Keratinocyte (primary cell): ENCODE results near the gene GBP5. TPM values are rescaled to one million over a fixed set of nuclear protein-coding genes. Genes with fewer than 3 reads are reported as not detected.

Experiments used
- DNase-seq: peaks from one replicate; pipeline ENCODE4 v3.0.0-alpha.2; 2011; ENCODE audit warnings: low read depth, missing footprints, low spot score
- FAIRE-seq: peaks from 2 replicates; lab custom pipeline; 2011; peaks lifted over from hg19 to GRCh38; lab: Jason Lieb, UNC
- H2AFZ ChIP-seq: 2 replicates; pipeline ENCODE4 v1.6.0; 2012; ENCODE audit warnings: low read length, control low read depth, inconsistent platforms; ENCODE audit not compliant: control insufficient read depth
- H3K27ac ChIP-seq: 2 replicates; pipeline ENCODE4 v1.5.1; 2011; ENCODE audit warnings: low read length; ENCODE audit not compliant: control insufficient read depth, insufficient read depth
- H3K27me3 ChIP-seq: 3 replicates; pipeline ENCODE4 v1.6.0; 2011; ENCODE audit warnings: low read length; ENCODE audit not compliant: control insufficient read depth, insufficient read depth; ENCODE audit errors: extremely low read depth
- H3K36me3 ChIP-seq, 2 experiments: 2 replicates in 1 of 2; 3 replicates in 1 of 2; pipeline ENCODE4 v1.5.1; 2011; ENCODE audit warnings: low read length in 2 of 2, mild to moderate bottlenecking in 1 of 2; ENCODE audit not compliant: control insufficient read depth in 2 of 2, insufficient read depth in 2 of 2; ENCODE audit errors: extremely low read depth in 1 of 2
- H3K4me1 ChIP-seq: 3 replicates; pipeline ENCODE4 v1.5.1; 2011; ENCODE audit warnings: low read length; ENCODE audit not compliant: control insufficient read depth, insufficient read depth; ENCODE audit errors: extremely low read depth
- H3K4me2 ChIP-seq: 3 replicates; pipeline ENCODE4 v1.6.0; 2011; ENCODE audit warnings: low read depth, low read length; ENCODE audit not compliant: control insufficient read depth, insufficient read depth; ENCODE audit errors: extremely low read depth
- H3K4me3 ChIP-seq, 3 experiments: fragments of 200-600 bp in 1 of 3; sonication (generic) in 1 of 3; 2 replicates in 2 of 3; 3 replicates in 1 of 3; pipeline ENCODE4 v1.5.1; 2011 to 2016; ENCODE audit warnings: low read length in 3 of 3, mild to moderate bottlenecking in 3 of 3, control low read depth in 2 of 3, inconsistent platforms in 1 of 3, low read depth in 1 of 3, mixed read lengths in 1 of 3, mixed run types in 1 of 3, moderate library complexity in 1 of 3; ENCODE audit not compliant: control insufficient read depth in 2 of 3, insufficient read depth in 2 of 3; ENCODE audit errors: extremely low read depth in 1 of 3
- H3K79me2 ChIP-seq: 2 replicates; pipeline ENCODE4 v1.6.0; 2012; ENCODE audit warnings: low read length; ENCODE audit not compliant: control insufficient read depth, insufficient read depth
- H3K9ac ChIP-seq: 3 replicates; pipeline ENCODE4 v1.6.0; 2011; ENCODE audit warnings: low read length; ENCODE audit not compliant: control insufficient read depth, insufficient read depth; ENCODE audit errors: extremely low read depth
- H3K9me1 ChIP-seq: 3 replicates; pipeline ENCODE4 v1.6.0; 2011; ENCODE audit warnings: low read length; ENCODE audit not compliant: control insufficient read depth, insufficient read depth; ENCODE audit errors: extremely low read depth
- H3K9me3 ChIP-seq: 2 replicates; pipeline ENCODE4 v1.5.1; 2012; ENCODE audit warnings: low read depth, low read length; ENCODE audit not compliant: control insufficient read depth
- H4K20me1 ChIP-seq: 3 replicates; pipeline ENCODE4 v1.6.0; 2011; ENCODE audit warnings: low read length; ENCODE audit not compliant: control insufficient read depth, insufficient read depth; ENCODE audit errors: extremely low read depth
- CTCF ChIP-seq, 3 experiments: IDR thresholded peaks in 1 of 3; conservative IDR thresholded peaks in 1 of 3; optimal IDR thresholded peaks in 1 of 3; 2 replicates in 2 of 3; 3 replicates in 1 of 3; pipeline versions ENCODE3 to v1.5.1; 2011; ENCODE audit warnings: low read length in 3 of 3, mild to moderate bottlenecking in 3 of 3, moderate library complexity in 2 of 3, control low read depth in 1 of 3, inconsistent platforms in 1 of 3; ENCODE audit not compliant: insufficient read depth in 2 of 3; ENCODE audit errors: extremely low read depth in 1 of 3
- EZH2 ChIP-seq: IDR thresholded peaks from one replicate; pipeline ENCODE4 v1.6.1; 2012; ENCODE audit warnings: inconsistent platforms, mild to moderate bottlenecking, low read length, moderate library complexity
- dilution Hi-C: fragments of 300-500 bp; cut with MboI; formaldehyde crosslinking; loops from one replicate; pipeline ENCODE4 v1.7.0; 2020; ENCODE audit warnings: low sequenced_read_pairs; ENCODE audit not compliant: extremely low pct_ligation_motif_present
- polyA plus RNA-seq, 5 experiments: library from polyadenylated mRNA; depleted of rRNA in 3 of 5; stranded (reverse) in 3 of 5; stranded (forward) in 1 of 5; unstranded in 1 of 5; fragments of >200 nt; gene quantifications; 1 replicate in 1 of 5; 2 replicates in 3 of 5; 3 replicates in 1 of 5; pipeline versions ENCODE4 v1.2.1 to v1.2.3, GENCODE V29; 2011 to 2012; ENCODE audit warnings: missing spikeins in 2 of 5, low read depth in 1 of 5, low replicate concordance in 1 of 5

Gene GBP5
- polyA plus RNA-seq, 1 donor (not counting 4 experiments of a cell fraction or from before 2014, with no cell fraction given): 0.03 TPM

GRCh38 chr1:89287181-89288050 is 14.8 kb upstream of the GBP5 start:
- Histone ChIP-seq H3K4me3 (no peak overlapping the region), H3K9me1 (no peaks in the 10 kb centered on the region), H3K9ac (no peak overlapping the region), H3K79me2 (no peaks in the 10 kb centered on the region), H3K4me2 (no peak overlapping the region), H4K20me1 (no peaks in the 10 kb centered on the region), H3K27me3 (no peaks in the 10 kb centered on the region), H3K9me3 (no peaks in the 10 kb centered on the region), H3K36me3 (no peaks in the 10 kb centered on the region), H2AFZ (no peak overlapping the region), H3K27ac (no peak overlapping the region), H3K4me1 (no peaks in the 10 kb centered on the region)
- no peak for DNase-seq
- TF ChIP-seq CTCF (optimal IDR thresholded peaks at IDR 0.05 in 1 of 3, IDR thresholded peaks at IDR 0.05 in 1 of 3, conservative IDR thresholded peaks at IDR 0.05 in 1 of 3; ENCODE audit: extremely low read depth in 1 of 3, insufficient read depth in 2 of 3, low read length in 3 of 3): no peak
- TF ChIP-seq EZH2: no peak
- dilution Hi-C loops: no loop called here
- no peak for FAIRE-seq

DNA sequence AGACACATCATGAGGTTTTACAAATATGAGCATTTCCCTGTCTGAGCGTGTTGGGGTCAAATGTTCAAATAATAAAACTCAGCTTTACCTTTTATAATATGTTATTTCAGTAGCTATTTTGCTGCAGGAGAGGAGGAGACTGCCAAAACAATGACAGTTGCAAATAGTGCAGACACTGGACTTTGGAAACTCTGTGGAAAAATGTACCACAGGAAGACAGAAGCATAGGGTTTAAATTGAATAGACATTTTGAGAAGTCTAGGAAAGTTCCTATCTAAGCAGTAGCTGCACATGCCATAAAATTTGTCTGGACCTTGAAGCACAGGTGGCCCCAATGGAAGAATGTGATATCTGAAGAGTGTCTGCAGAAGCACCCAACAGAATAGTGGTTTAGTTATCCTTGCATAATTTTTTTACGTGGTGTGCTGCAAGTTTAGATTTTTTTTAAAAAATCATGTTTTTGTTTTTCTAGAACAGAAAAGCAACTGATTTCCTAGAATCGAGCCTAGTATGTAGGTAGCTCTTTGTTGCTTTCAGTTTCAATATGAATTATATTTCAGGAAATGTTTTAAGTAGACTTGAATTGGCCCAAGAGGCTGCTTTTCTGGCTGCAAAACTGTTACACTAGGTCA is 14.0 kb upstream of the GBP5 start:
- Histone ChIP-seq H3K4me2 (no peak overlapping the region), H3K9me1 (no peaks in the 10 kb centered on the region), H3K79me2 (no peaks in the 10 kb centered on the region), H3K9me3 (no peaks in the 10 kb centered on the region), H3K27me3 (no peaks in the 10 kb centered on the region), H3K9ac (no peak overlapping the region), H2AFZ (no peak overlapping the region), H4K20me1 (no peaks in the 10 kb centered on the region), H3K27ac (no peak overlapping the region), H3K4me3 (no peak overlapping the region), H3K4me1 (no peaks in the 10 kb centered on the region), H3K36me3 (no peaks in the 10 kb centered on the region)
- dilution Hi-C loops: no loop called here
- no peak for TF ChIP-seq CTCF (optimal IDR thresholded peaks at IDR 0.05 in 1 of 3, IDR thresholded peaks at IDR 0.05 in 1 of 3, conservative IDR thresholded peaks at IDR 0.05 in 1 of 3; ENCODE audit: extremely low read depth in 1 of 3, insufficient read depth in 2 of 3, low read length in 3 of 3)
- no peak for TF ChIP-seq EZH2
- no peak for DNase-seq
- FAIRE-seq: no peak
